GM19452 (cell line): Measurements from ENCODE around the gene SIRT5.

Source experiments
- ATAC-seq: cut with Tn5 transposase; IDR thresholded peaks from one replicate; pipeline ENCODE4 v1.9.1; 2021; ENCODE audit not compliant: unreplicated experiment

The SIRT5 gene

GRCh38 chr6:13586603-13587542 lies 12.5 kb downstream of the SIRT5 start:
- no peak for ATAC-seq

- no peak for ATAC-seq
Observed at GRCh38 chr6:13589801-13590200, 15.4 kb downstream of the SIRT5 start.

- no peak for ATAC-seq
Observed at GRCh38 chr6:13590574-13591153, 16.3 kb downstream of the SIRT5 start.

- no peak for ATAC-seq
Observed at GRCh38 chr6:13591205-13591921, 17.0 kb downstream of the SIRT5 start.

GRCh38 chr6:13593103-13593502 lies 18.7 kb downstream of the SIRT5 start:
- ATAC-seq: no peak

- no peak for ATAC-seq
Observed at GRCh38 chr6:13593720-13594119, 19.3 kb downstream of the SIRT5 start.

GRCh38 chr6:13597073-13597472 lies 22.7 kb downstream of the SIRT5 start:
- ATAC-seq: no peak

GRCh38 chr6:13600036-13600435 lies 25.6 kb downstream of the SIRT5 start:
- no peak for ATAC-seq

GRCh38 chr6:13604135-13604534 lies 29.7 kb downstream of the SIRT5 start:
- no peak for ATAC-seq

- ATAC-seq: no peak
Observed at GRCh38 chr6:13604546-13605416, 30.4 kb downstream of the SIRT5 start.

- ATAC-seq: no peak
Observed at GRCh38 chr6:13605634-13606033, 31.2 kb downstream of the SIRT5 start.

- no peak for ATAC-seq
Observed at GRCh38 chr6:13611715-13612114, 37.3 kb downstream of the SIRT5 start.

- no peak for ATAC-seq
Observed at GRCh38 chr6:13613029-13613594, 38.7 kb downstream of the SIRT5 start.

GRCh38 chr6:13614126-13614925 lies 39.9 kb downstream of the SIRT5 start:
- ATAC-seq: peak; percentile 15

- peak; percentile 83 for ATAC-seq
Observed at GRCh38 chr6:13614926-13615791, 40.8 kb downstream of the SIRT5 start, which contains the start of gene NOL7. NOL7 (plus strand) TSS chr6:13615335; CDS start chr6:13615359, 24 bp downstream.

- no peak for ATAC-seq
Observed at GRCh38 chr6:13615792-13616120, 41.4 kb downstream of the SIRT5 start.

- no peak for ATAC-seq
Observed at GRCh38 chr6:13617066-13617465, 42.7 kb downstream of the SIRT5 start.

GRCh38 chr6:13624871-13625288 lies 50.5 kb downstream of the SIRT5 start:
- no peak for ATAC-seq
